Measurements from ENCODE around the gene ACHE. TPM values are rescaled to one million over a fixed set of nuclear protein-coding genes. Genes with fewer than 3 reads are reported as not detected.
A peak's percentile ranks its signal among the peaks of the same experiment; 100 is the strongest.

ACHE gene
- total RNA-seq, 4 donors from 2014 or later, result 2.5 to 4.6 (median 3.5) TPM

- no peaks in the 10 kb centered on the region for H3K9me3 ChIP-seq
- H3K4me1 ChIP-seq, result peaks cover 30 to 55% (median 50%) of the 10 kb centered on the region in 4 donors
- TF ChIP-seq EP300 (IDR thresholded peaks at IDR 0.05), result no peak
- TF ChIP-seq POLR2AphosphoS5 (IDR thresholded peaks at IDR 0.05), result no peak
- no peak for TF ChIP-seq CTCF (IDR thresholded peaks at IDR 0.05)
- no peak for TF ChIP-seq POLR2A (IDR thresholded peaks at IDR 0.05; ENCODE audit: low read depth)
- intact Hi-C loops (cut with DNase I), result no loop called here
- H3K4me3 ChIP-seq, result peak overlapping the region; percentile 79 to 99 (median 84)
- no peaks in the 10 kb centered on the region for H3K27me3 ChIP-seq
- peaks cover 15 to 51% (median 31%) of the 10 kb centered on the region in 4 donors for H3K36me3 ChIP-seq
- DNase-seq (ENCODE audit: extremely low spot score), result no peak
- peak overlapping the region; percentile 95 to 99 (median 97) for H3K27ac ChIP-seq (replicated peaks in 1 of 4)
- WGBS, result 27% methylated on average over 11 of the region's 27 CpGs
Measured at GRCh38 chr7:100867776-100868485, 27.8 kb downstream of the ACHE start.

GRCh38 chr7:100867040-100867775, 28.5 kb downstream of the ACHE start, which contains the start of gene TRIP6:
Gene TRIP6 (plus strand): TSS chr7:100867387. CDS start chr7:100867498, 111 bp downstream.
- Histone ChIP-seq H3K4me1 (peaks cover 30 to 55% (median 50%) of the 10 kb centered on the region in 4 donors), H3K36me3 (peaks cover 9 to 51% (median 30%) of the 10 kb centered on the region in 4 donors), H3K27me3 (no peaks in the 10 kb centered on the region), H3K9me3 (no peaks in the 10 kb centered on the region), H3K27ac (replicated peaks in 1 of 4) (peak within 1 kb of the TSS; percentile 95 to 99 (median 97)), H3K4me3 (peak within 1 kb of the TSS; percentile 79 to 99 (median 84))
- WGBS, result under 1% methylated on average over 24 of the region's 42 CpGs
- intact Hi-C loops (cut with DNase I), result no loop called here
- DNase-seq (ENCODE audit: extremely low spot score), result peak; percentile 97
- TF ChIP-seq POLR2A (IDR thresholded peaks at IDR 0.05; ENCODE audit: low read depth), result no peak
- TF ChIP-seq POLR2AphosphoS5 (IDR thresholded peaks at IDR 0.05), result peak; percentile 78 to 81
- no peak for TF ChIP-seq EP300 (IDR thresholded peaks at IDR 0.05)

DNA sequence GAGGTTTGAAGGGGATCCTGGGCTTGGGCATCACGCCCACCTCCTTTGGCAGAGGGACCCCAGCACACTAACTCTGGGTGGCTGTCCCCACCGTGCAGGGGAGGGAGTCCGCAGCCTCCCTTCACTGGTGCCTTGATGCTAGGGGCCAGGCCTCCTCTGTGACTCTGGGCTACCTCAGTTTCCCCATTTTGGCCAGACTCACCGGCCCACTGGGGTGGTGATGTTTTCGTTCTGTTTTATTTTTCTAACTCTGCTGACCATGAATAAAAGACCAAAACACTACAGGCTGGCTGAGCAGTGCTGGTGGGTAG, 29.0 kb downstream of the ACHE start:
- Histone ChIP-seq H3K4me3 (peak overlapping the region; percentile 79 to 99 (median 84)), H3K27ac (replicated peaks in 1 of 4) (peak overlapping the region; percentile 95 to 99 (median 97)), H3K4me1 (peaks cover 30 to 55% (median 50%) of the 10 kb centered on the region in 4 donors), H3K9me3 (no peaks in the 10 kb centered on the region), H3K27me3 (no peaks in the 10 kb centered on the region), H3K36me3 (peaks cover 11 to 51% (median 30%) of the 10 kb centered on the region in 4 donors)
- no peak for TF ChIP-seq POLR2AphosphoS5 (IDR thresholded peaks at IDR 0.05)
- no peak for DNase-seq (ENCODE audit: extremely low spot score)
- intact Hi-C loops (cut with DNase I), result no loop called here
- 41% methylated on average over 5 of the region's 5 CpGs for WGBS

DNA sequence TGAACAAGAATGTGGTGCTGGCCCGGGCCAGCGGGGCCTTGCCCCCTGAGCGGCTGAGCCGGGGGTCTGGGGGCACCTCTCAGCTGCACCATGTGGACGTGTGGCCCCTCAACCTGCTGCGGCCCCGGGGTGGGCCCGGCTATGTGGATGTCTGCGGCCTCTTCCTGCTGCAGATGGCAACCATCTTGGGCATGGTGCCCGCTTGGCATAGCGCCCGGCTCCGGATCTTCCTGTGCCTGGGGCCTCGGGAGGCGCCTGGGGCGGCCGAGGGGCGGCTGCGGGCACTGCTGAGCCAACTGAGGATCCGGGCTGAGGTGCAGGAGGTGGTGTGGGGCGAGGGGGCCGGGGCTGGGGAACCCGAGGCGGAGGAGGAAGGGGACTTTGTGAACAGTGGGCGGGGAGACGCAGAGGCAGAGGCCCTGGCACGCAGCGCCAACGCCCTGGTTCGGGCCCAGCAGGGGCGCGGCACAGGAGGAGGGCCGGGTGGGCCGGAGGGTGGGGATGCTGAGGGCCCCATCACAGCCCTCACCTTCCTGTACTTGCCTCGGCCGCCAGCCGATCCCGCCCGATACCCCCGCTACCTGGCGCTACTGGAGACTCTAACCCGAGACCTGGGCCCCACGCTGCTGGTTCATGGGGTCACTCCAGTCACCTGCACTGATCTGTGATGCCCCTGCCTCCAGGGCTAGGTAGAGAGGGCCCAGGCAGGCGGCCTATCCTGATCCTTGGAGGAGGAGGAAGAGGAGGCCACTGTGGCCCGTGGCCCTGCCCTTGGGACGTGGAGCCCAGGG, 29.6 kb downstream of the ACHE start:
- Histone ChIP-seq H3K4me3 (peak overlapping the region; percentile 79 to 99 (median 84)), H3K36me3 (peaks cover 11 to 51% (median 30%) of the 10 kb centered on the region in 4 donors), H3K27me3 (no peaks in the 10 kb centered on the region), H3K4me1 (peaks cover 30 to 55% (median 50%) of the 10 kb centered on the region in 4 donors), H3K27ac (replicated peaks in 1 of 4) (peak overlapping the region; percentile 95 to 99 (median 97)), H3K9me3 (no peaks in the 10 kb centered on the region)
- 62% methylated on average over 15 of the region's 46 CpGs for WGBS
- TF ChIP-seq EP300 (IDR thresholded peaks at IDR 0.05) (no peak), POLR2AphosphoS5 (IDR thresholded peaks at IDR 0.05) (peak in 1 of 2 donors; percentile 57), POLR2A (IDR thresholded peaks at IDR 0.05; ENCODE audit: low read depth) (no peak)
- intact Hi-C loops (cut with DNase I), result no loop called here
- no peak for DNase-seq (ENCODE audit: extremely low spot score)

DNA sequence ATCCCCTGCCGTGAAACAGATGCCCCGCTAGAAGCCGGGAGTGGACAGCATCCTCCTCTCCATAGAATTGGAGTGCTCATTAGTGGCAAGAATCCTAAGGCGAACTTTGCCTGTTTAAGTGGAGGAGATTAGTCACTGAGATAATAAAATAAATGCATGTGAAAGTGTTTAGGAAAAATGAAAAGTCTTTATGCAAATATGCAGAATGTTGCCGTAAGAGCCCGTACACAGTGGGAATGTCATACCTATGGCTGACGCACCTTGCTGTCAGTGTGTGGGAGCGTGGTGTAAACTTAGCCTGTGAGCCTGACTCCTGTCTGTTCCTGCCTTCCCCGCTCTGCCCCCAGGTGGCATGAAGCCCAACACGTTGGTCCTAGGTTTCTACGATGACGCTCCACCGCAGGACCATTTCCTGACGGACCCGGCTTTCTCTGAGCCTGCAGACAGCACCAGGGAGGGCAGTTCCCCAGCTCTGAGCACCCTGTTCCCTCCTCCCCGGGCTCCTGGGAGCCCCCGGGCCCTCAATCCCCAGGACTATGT, 30.2 kb downstream of the ACHE start:
- intact Hi-C loops (cut with DNase I), result no loop called here
- DNase-seq (ENCODE audit: extremely low spot score), result no peak
- 74% methylated on average over 9 of the region's 17 CpGs for WGBS
- H3K36me3 ChIP-seq, result peaks cover 15 to 51% (median 29%) of the 10 kb centered on the region in 4 donors
- H3K27me3 ChIP-seq, result no peaks in the 10 kb centered on the region
- H3K9me3 ChIP-seq, result no peaks in the 10 kb centered on the region
- no peak for TF ChIP-seq EP300 (IDR thresholded peaks at IDR 0.05)
- no peak for TF ChIP-seq POLR2A (IDR thresholded peaks at IDR 0.05; ENCODE audit: low read depth)
- TF ChIP-seq POLR2AphosphoS5 (IDR thresholded peaks at IDR 0.05), result no peak
- TF ChIP-seq CTCF (IDR thresholded peaks at IDR 0.05), result no peak
- H3K4me3 ChIP-seq, result peak overlapping the region in 2 of 4 donors; percentile 81 to 99
- H3K4me1 ChIP-seq, result peaks cover 30 to 55% (median 49%) of the 10 kb centered on the region in 4 donors
- peak overlapping the region; percentile 95 to 99 (median 97) for H3K27ac ChIP-seq (replicated peaks in 1 of 4)
